ENCODE results near the gene CTNNA3. TPM values are rescaled to one million over a fixed set of nuclear protein-coding genes. Genes with fewer than 3 reads are reported as not detected.
A peak's percentile ranks its signal among the peaks of the same experiment; 100 is the strongest.

CTNNA3 gene
- total and polyA plus RNA-seq, 12 donors, result 0.03 to 14.4 (median 0.47) TPM; not detected in 1

DNA sequence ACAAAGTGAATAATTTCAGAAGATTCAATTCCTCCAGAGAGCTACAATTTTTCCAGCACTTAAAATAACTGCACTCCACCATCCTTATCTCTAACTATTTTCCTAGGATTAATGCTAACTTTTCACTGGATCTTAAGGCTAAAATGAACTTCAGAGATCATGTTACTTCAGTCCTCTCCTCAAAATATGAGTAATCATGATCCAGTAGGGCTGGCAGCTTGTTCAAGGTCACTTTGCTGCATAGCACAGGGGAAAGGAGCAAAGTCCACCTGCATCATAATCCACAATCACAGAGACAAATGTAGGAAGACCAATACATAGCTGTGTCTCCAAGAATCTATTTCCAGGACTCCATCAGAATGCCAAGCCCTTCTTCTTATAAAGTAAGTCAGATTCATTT is 619.9 kb downstream of the CTNNA3 start:
- H3K4me1 ChIP-seq (replicated peaks in 1 of 2), result no peaks in the 10 kb centered on the region
- DNase-seq, result peak; percentile 25 to 52 (median 31)
- no peaks in the 10 kb centered on the region for H3K27me3 ChIP-seq
- H3K4me3 ChIP-seq, result no peak overlapping the region
- intact Hi-C loops (cut with DNase I), result no loop called here
- H3K9me3 ChIP-seq (replicated peaks in 1 of 3), result no peaks in the 10 kb centered on the region
- no peak overlapping the region for H3K27ac ChIP-seq
- H3K36me3 ChIP-seq (replicated peaks in 1 of 2), result no peaks in the 10 kb centered on the region
- TF ChIP-seq POLR2A (IDR thresholded peaks at IDR 0.05), result no peak
- TF ChIP-seq, protein P1, sequence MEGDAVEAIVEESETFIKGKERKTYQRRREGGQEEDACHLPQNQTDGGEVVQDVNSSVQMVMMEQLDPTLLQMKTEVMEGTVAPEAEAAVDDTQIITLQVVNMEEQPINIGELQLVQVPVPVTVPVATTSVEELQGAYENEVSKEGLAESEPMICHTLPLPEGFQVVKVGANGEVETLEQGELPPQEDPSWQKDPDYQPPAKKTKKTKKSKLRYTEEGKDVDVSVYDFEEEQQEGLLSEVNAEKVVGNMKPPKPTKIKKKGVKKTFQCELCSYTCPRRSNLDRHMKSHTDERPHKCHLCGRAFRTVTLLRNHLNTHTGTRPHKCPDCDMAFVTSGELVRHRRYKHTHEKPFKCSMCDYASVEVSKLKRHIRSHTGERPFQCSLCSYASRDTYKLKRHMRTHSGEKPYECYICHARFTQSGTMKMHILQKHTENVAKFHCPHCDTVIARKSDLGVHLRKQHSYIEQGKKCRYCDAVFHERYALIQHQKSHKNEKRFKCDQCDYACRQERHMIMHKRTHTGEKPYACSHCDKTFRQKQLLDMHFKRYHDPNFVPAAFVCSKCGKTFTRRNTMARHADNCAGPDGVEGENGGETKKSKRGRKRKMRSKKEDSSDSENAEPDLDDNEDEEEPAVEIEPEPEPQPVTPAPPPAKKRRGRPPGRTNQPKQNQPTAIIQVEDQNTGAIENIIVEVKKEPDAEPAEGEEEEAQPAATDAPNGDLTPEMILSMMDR (IDR thresholded peaks at IDR 0.05), result no peak

DNA sequence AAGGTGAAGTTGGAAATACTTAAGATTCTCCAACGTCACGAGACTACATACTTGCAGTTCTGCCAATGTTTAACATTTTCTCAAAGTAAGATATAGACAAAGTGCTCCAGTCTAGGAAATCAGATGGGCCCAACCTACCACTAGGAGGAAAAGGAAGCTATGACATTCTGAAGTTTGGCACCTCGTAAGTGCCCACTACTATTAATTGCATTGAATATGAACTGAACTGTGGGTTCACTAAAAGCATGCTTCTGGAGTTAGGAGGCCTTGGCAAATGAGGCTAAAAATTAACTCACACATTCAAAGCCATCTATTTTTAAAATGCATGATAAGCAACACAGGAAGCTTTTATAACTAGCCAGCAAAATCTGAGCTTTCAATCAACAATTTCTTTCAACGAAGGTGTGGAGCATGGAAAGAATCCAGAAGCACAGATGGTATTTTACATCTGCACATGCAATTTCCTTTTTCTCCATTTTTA is 620.5 kb downstream of the CTNNA3 start:
- Histone ChIP-seq H3K4me1 (replicated peaks in 1 of 2) (no peaks in the 10 kb centered on the region), H3K27me3 (no peaks in the 10 kb centered on the region), H3K9me3 (replicated peaks in 1 of 3) (no peaks in the 10 kb centered on the region), H3K36me3 (replicated peaks in 1 of 2) (no peaks in the 10 kb centered on the region), H3K4me3 (no peak overlapping the region), H3K27ac (no peak overlapping the region)
- 52 to 65% (median 60%) methylated on average over 4 of the region's 4 CpGs for WGBS, 4 donors
- DNase-seq, result no peak
- TF ChIP-seq, protein P1 (IDR thresholded peaks at IDR 0.05), result no peak
- no peak for TF ChIP-seq POLR2A (IDR thresholded peaks at IDR 0.05)
- intact Hi-C loops (cut with DNase I), result no loop called here

DNA sequence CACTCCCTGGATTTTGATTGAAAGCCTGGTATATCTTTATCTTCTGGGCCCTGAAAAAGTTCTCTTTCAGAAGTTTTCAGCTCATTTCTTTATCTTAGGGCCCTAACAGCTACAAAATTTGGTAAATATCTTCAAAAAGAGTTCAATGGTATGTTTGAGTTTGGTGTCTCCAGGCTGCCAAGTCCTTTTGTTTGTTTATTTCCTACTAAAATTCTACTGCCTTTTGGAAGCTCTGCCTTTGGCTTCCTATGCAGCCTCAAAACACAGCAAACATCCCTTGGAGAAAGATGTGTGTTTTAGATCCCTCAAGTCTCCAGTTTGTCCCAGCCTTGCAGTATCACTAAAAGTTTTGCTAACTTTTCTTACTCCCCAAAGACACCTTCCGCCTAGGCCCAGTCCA is 623.3 kb downstream of the CTNNA3 start:
- no peak for DNase-seq
- H3K4me3 ChIP-seq, result no peak overlapping the region
- H3K27me3 ChIP-seq, result no peaks in the 10 kb centered on the region
- TF ChIP-seq, protein P1 (IDR thresholded peaks at IDR 0.05), result no peak
- TF ChIP-seq POLR2A (IDR thresholded peaks at IDR 0.05), result no peak
- WGBS, 4 donors, result 88 to 96% (median 93%) methylated on average over 1 of the region's 1 CpG
- H3K9me3 ChIP-seq (replicated peaks in 1 of 3), result no peaks in the 10 kb centered on the region
- H3K27ac ChIP-seq, result no peak overlapping the region
- intact Hi-C loops (cut with DNase I), result no loop called here
- no peaks in the 10 kb centered on the region for H3K36me3 ChIP-seq (replicated peaks in 1 of 2)
- H3K4me1 ChIP-seq (replicated peaks in 1 of 2), result no peaks in the 10 kb centered on the region

DNA sequence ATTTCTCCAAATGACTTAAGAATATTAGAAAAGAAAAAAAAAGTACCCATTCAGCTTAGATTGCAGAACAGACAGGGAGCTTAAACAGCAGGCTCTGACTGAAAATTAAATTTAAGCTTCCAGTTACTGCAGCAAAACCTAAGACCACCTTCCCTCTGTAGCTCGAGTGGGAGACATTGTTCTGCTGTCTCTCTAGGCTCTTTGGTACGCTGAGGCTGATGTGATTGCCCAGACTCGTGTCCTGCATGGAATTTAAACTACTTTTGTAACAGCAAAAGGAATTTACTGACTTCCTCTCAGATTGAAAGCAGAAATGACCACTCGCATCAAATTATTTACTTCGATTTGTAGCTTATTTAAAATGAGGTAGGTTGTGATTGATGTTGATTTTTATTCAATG is 645.6 kb downstream of the CTNNA3 start:
- no peaks in the 10 kb centered on the region for H3K4me1 ChIP-seq (replicated peaks in 1 of 2)
- TF ChIP-seq POLR2A (IDR thresholded peaks at IDR 0.05), result no peak
- TF ChIP-seq, protein P1 (IDR thresholded peaks at IDR 0.05), result no peak
- intact Hi-C loops (cut with DNase I), result no loop called here
- no peaks in the 10 kb centered on the region for H3K36me3 ChIP-seq (replicated peaks in 1 of 2)
- H3K4me3 ChIP-seq, result no peak overlapping the region
- no peaks in the 10 kb centered on the region for H3K9me3 ChIP-seq (replicated peaks in 1 of 3)
- H3K27me3 ChIP-seq, result no peaks in the 10 kb centered on the region
- DNase-seq, result no peak
- 70 to 77% (median 72%) methylated on average over 5 of the region's 5 CpGs for WGBS, 4 donors
- H3K27ac ChIP-seq, result no peak overlapping the region
